Stimulated activated CD8-positive, alpha-beta memory T cell treated with anti-CD3 and anti-CD28 coated beads, Interleukin-12 subunit alpha, Interleukin-12 subunit beta, amount 100 ng/mL, for 24 hours (primary cell): ENCODE data around the gene TBC1D2.

Experiments used
- DNase-seq: peaks from one replicate; pipeline ENCODE4 v3.0.0-alpha.2; 2020; ENCODE audit errors: extremely low read depth

The TBC1D2 gene

DNA sequence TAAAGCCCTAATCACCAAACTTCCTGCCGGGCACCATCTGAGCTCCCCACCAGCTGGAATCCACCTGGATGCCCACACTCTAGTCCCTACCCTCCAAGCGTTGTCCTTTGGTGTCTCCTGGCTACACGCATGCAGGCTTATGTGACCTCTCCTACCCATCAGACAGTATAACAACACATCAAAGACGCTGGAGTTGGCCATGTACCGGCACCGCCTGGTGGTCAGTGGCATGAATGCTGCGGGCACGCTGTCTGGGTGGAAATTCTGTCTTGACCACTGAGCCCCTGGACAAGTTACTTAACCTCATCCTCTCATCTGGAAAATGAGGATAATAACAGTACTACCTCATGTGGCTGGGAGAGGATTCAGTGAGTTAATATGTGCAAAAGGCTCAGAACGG lies 39.6 kb downstream of the TBC1D2 start:
- DNase-seq: no peak

DNA sequence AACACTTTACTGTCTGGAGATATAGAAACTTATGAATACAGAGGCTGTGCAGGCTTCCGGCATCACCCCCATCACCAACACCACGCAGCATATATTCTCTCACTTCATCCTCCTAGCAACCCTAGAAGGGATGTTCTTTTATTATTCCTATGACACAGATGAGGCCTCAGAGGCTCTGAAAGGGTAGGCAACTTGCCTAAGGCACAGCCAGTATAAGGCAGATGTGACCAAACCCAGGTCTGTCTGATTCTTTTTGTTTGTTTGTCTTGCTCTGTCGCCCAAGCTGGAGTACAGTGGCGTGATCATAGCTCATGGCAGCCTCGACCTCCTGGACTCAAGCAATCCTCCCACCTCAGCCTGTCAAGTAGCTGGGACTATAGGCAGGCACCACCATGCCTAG lies 40.2 kb downstream of the TBC1D2 start:
- DNase-seq: no peak

DNA sequence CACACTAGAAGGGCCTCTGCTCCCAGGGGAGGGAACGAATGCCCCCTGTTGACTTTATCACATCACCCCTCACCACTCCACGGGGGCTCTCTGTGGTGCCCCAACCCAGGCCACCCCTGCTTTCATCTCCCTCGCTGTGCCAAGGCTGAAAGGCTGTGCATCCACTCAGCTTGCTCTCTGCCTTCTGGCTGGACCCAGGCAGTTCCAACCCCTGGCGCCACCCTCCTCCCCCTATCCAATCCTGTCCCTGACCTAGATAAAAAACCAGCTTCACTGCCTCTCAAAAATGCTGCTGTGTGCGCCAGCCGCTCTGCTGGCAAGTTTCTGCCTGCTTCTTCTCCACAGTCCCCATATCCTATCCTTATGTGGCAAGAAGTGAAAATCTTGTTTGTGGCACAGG lies 40.6 kb downstream of the TBC1D2 start:
- no peak for DNase-seq

DNA sequence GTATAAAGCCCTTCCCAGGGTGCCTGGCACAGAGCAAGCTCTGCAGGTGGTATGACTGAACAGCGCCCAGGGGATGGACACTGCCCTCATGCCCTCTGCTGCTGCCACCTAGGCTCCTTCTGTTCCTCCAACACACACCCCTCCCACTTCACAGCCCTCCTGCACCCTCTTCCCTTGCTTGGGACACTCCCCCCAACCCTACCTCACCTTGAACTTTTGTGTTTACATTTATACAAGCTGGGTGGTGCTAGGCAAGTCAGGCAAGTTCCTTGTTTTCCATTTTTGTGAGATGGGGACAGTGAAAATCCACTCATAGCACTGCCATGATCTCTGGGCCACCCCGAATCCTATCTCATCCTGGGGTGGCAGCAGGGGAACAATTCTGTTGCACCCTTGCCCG lies 44.2 kb downstream of the TBC1D2 start:
- no peak for DNase-seq

DNA sequence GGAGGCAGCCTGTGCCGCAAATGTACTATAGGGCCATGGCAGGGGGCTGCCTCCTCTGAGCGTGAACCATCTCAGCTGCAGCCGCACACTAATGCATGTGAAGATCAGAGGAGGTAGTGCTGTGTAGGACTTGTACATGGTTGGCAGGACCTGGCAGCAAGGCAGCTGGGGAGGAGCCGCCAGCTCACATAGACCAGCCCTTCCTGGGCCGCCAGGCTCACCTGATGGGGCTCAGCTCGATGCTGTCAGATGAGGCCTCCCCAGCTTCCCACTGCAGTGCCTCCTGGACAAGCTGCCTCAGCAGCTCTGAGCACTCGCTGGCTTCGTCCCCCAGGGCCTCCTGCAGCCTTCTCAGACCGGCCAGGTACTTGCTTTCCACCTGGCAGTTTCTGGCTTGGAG lies 45.0 kb downstream of the TBC1D2 start:
- DNase-seq: no peak

DNA sequence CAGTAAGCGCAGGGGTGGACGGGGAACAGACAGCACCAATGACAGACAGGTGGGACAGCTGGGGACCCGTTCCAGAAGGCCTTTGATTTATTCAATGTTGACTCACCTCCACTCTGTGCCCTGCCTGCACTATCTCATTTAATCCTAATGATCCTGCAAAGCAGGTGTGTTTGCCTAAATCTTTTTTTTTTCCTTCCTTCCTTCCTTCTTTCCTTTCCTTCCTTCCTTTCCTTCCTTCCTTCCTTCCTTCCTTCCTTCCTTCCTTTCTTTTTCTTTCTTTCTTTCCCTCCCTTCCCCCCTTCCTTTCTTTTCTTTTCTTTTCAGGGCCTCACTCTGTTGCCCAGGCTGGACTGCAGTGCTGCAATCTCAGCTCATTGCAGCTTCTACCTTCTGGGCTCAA lies 45.9 kb downstream of the TBC1D2 start:
- no peak for DNase-seq

DNA sequence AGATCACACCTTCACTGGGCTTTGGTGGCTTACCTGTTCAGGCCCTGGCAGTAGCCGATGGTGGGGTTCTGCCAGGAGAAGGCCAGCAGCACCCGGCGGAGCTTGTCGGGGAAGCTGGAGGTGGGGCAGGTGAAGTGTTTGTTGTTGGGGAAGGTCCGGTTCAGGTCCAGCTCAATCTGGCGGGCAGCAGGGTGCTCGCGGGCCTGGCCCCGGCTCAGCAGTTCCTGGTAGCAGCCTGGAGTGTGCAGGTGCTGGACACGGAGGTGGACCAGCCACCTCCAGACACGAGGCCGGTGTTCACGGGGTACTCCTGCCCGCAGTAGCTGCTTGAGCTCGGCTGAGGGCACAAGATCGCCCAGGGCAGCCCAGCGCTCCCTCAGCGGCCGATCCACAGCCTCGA lies 46.8 kb downstream of the TBC1D2 start:
- no peak for DNase-seq

DNA sequence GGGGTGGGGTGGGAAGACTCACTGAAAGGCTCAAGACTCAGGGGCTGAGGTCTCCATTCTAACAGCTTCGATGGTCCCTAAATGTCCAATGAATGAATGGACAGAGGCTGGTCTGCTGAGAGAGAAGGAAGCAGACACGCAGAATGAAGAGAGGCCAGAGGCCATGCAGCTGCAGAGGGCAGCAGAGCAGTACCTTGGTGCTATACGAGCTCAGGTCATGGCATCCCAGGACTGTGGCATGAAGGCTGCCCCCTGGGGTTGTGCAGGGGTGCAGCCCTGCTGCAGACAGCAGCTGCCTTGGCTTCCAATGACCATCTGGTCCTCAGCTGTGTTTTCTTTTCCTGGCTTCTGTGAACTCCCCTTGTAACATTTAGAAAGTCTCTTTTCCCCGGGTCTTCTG lies 47.8 kb downstream of the TBC1D2 start:
- DNase-seq: no peak

DNA sequence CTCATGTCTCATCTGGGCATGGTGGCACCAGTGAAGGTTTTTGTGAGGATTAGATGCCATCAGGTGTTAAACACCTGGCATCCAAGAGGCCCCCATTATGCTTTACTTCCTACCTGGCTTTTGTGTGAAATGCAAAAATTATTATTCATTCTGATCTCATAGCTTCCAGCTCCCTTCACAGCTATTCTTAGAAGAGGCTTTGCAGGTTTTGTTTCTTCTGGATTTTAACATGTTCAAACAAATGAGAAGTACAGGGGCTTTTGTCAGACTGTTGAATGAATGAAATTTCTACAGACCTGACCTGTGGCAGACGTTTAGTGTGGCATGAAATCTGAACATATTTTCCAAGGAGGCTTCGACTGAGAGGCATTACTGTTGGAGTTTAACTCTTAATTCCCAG lies 48.7 kb downstream of the TBC1D2 start:
- no peak for DNase-seq

DNA sequence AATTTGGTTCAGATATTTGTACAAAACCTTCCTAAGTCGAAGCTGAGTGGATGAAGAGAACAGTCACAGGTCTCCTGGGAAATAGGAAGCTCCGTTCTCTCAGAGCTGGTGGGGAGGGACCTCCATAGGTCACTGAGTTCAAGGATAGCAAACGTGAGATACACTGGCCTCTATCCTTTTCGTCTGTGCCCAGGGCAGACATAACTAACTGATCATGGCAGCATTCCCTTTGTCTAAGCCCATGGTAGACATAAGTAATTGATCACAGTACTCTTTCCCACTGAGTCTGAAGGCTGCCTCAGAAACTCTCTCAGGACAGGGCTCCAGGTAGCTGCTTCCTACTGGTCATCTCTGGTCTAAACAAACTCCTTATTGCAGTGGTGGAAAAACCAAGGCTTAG lies 50.8 kb downstream of the TBC1D2 start:
- no peak for DNase-seq

DNA sequence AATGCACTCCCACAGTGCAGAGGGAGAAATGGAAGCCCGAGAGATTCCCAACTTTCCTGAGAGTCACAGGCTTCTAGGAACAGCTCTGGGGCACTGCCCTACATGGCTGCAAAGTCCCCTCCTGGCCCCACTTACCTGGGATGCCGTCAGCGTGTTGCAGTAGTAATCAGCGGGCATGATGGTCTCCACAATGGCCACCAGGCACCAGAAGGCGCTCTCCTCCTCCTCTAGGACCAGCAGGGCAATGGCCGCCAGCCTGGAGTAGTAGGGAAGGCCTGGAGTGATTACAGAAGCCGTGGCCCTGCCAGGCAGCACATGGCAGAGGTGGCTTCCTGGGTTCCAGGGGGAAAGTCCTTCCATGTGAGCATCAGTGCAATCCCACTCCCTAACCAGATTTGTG lies 52.3 kb downstream of the TBC1D2 start:
- no peak for DNase-seq

DNA sequence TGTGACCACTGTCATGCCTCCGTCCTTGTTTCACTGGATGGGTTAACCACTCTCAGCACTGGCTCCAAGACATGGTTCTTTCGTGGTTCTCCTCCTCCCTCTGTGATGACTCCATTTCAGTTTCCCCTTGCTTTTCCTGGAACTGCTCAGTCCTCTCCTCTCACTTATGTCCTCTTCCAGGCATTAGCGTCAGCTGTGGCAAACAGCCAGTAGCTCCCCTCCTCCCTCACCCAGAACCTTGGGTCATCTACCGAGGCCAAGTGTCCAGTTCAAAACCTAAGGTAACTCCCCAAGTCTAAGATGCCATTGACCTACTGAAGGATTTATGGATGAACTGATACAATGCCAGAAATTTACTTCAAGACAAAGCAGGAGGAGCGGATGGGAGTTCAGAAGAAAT lies 53.2 kb downstream of the TBC1D2 start:
- DNase-seq: no peak

DNA sequence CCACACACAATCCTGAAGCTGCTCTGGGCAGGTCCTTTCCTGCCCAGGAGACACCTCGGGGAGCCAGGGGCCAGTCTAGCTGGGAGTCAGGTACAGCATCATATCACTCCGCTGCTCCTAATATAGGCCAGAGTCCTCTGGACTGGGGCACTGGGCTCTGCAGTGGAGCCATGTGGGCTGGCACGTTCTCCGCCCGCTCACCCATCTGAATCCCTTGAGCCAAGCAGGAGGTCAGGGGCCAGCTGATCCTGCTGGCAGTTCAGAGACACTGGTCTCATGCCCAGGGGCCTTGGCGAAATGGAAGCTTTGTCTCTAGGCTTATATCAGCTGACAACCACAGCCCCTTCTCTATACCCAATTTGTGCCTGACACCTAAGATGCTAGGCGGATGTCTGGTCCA lies 53.7 kb downstream of the TBC1D2 start:
- DNase-seq: no peak

DNA sequence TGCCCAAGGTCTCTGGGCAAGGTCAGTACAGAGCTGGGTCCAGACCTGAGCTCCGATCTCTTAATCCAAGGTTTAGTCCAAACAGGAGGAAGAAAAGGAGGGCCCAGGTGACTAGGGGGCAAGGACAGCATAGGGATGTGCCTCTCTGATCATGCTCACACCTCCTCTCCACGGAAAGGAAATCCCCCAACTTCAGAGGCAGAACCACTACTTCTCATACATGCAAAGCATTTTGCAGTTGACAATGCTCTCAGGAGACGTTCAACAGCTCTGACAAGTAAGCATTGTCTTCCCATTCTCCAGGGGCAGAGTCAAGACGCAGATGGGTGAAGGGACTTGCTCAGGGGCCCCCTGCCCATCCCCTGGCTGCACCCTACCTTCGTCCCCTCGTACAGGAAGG lies 54.3 kb downstream of the TBC1D2 start:
- no peak for DNase-seq

DNA sequence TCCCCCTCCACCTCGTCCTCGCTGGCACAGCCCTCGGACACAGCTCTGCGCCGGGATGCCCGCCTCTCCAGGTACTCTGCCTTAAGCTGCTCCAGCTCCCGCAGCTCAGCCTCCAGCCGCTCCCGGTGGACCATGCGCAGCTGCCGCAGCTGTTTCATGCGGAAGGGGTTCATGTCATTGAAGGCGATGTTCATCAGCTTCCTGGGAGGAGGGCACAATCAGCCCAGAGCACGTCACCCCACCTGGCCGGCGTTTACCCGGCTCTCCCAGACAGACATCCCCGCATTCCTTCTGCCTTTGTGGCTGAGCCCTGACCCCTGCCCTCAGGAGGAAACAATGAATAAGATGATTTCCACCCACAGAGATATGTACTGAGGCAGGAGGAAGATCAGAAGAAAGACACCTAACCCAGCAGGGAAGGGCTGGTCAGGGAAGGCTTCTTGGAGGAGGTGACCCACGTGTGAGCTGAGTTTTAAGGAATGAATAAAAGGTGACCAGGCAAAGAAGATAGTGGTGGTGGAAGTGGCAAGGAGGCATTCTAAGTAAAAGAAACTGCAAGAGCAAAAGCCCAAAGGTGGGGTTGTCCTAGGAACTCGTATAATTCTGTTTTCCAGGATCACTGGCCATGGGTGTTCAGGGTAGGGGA lies 55.9 kb downstream of the TBC1D2 start:
- DNase-seq: no peak

DNA sequence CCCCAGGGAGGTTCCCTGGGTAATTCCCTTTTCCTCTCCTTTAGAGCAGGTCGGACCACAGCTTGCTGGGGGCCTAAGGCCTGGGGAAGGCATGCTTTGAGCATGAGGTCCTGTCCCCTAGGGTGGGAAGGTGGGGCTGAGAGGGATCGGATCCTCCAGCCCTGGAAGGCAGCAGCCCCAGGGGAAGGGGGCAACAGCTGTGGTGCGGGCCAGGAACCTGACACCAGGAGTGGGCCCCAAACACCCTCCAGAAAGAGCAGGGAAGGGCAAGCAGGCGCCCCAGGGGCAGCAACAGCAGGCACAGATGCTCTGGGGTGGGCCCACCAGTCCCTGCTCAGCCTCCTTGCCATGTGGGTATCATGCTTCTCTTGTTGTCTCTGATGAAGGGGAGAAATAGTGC lies 59.8 kb downstream of the TBC1D2 start:
- DNase-seq: no peak

DNA sequence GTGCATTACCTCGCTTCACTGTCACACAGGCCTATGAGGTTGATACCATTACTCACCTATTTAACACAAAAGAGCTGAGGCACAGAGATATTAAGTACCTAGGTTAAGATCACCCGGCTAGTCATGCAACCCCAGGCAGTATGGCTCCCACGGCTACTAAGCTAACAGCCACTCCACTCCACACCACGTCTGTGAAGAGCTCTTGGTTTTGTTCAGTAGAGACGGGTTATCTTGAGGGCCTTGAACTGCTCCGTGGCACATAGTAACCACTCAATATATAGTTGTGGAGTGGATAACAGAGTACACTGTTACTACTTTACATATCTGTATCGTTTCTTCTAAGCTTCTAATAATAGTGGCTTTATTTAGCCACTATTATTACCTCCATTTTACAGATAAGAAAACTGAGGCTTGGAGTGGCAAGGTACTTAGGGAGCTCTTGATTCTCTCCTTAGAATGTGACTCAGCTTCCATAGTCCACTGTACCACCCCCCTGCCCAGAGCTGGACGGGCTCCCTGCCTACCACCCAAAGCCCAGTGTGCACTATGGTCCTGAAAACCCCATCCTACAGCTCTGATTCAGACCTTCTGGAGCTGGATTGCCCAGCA lies 62.0 kb downstream of the TBC1D2 start:
- DNase-seq: no peak

DNA sequence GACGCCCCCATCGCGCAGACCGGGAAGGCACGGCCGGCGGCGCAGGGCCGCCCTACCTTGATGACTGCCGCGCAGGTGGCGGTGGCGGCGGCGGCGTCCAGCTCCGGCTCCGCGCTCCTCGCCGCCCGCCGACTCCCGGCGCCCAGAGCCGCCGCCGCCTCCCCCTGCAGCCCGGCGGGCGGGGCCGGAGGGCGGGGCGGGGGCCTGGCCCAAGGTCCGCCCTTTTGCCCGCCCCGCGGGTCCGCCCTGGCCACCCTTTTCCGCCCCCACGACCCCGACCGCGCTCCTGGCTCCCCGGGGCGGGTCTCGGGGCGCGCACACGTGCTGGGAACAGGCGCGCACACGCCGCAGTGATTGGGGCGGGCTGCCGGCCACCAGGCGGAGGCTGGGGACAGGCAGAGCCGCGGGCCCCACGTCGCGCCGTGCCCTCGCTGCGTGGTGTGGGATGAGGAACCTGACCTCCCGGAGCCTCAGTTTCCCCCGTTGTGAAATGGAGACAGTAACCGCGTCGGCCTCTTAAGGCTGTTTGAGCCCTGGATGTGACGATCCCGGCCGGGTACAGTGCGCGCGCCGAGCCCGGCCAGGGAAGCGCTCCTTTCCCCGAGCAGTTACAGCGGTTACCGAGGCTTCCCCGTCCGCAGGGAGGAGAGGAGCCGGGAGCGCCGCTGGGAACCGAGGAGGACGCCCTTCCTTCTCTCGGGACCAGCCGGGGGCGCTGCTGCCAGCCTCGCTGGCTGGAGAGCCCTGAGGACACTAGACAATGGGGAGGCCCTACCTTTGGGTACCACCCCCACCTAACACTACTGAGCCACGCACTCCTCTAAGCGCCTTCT lies 62.7 kb downstream of the TBC1D2 start, which contains the start of gene CORO2A:
Gene CORO2A (minus strand): TSS at position 135 of the 833 bp plus-strand sequence. CDS start 34,977 bp downstream, outside the sequence.
- DNase-seq: peak; percentile 31

DNA sequence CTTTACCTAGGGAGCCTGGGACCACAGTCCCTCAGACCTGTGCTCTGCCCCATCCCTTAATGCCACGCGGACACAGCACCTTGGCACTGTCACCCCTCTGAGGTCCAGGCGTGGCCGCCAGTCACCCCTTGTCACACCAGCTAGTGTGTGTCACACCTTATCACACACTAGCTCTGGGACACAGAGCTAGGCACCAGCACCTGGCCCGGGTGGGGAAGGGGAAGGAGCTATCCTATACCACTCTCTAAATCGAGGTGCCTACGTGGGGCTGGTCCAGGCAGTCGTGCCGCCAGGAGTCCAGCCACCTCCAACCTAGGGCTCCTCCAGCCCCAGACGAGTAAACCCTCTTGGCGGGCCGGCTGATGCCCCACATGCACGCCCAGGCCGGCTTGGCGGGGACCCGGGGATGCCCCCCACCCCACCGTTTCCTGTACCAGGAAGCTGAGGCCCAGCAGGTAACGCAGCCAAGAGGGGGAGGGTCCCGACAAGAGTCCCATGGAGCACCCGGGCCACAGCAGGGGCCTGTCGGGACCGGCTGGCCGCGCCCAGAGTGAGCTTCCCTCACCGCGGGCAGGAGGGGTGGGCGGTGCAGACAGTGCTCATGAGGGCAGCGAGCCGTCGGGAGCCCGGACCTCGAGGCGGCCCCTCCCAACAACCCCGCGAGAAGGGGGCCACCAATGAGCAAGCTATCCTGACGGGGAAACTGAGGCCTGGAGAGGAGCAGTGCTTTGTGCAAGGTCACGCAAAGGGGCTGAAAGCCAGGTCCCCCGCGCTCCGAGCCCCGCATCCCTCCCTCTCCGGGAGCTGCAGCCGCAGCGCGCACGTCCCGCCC lies 63.6 kb downstream of the TBC1D2 start:
- DNase-seq: no peak

DNA sequence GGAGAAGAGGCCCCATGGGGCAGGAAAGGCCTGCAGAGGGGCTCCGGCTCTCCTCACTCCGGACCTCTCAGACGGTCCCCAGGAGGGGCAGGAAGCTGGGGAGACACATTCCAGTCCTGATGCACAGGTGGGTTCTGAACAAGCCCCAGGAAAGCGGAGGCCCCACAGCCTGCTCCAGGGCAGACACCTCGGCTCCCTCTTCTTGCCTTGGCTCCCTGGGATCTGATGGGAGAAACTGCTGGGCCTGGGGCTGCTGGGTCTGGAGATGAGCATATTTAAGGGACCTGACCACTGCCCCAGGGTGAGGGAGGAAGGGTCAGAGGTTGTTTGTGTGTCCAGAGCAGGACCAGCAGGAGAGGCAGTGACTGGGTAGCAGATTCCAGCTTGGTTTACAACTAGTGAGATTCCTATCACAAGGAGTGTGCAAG lies 64.3 kb downstream of the TBC1D2 start:
- DNase-seq: no peak

DNA sequence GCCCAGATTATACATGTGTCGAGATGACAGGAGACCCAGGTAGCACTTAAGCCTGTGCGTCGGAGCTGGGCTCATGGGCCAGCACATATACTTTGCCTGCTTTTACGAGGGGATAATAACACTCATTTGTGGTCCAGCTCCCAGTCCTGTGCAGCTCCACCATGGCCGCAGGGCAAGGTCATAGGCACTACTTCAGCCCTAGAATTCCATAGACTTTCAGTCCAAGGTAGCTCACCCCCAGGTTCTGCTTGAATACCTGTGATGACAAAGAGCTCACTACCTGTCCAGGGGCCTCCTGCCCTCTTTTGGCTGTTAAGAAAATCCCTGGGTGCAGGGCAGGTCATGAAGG lies 64.7 kb downstream of the TBC1D2 start:
- DNase-seq: no peak

DNA sequence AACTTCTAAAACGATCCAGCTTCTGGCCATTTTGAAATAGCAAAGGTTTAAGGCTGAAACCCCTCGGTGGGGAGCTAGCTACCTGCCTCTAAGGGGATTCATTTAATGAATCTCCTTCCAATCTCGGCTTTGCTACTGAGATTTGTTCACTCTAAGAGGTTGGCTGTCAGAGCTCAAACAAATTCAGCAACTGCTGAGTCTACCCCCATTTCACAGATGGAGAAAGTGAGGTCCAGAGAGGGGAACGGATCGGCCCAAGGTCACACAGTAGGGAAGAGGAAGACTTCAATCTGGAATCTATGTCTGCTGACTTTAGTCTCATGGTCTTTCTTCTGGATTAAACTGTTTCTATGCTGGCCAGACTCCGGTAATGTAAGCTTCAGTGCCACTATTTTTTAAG lies 66.0 kb downstream of the TBC1D2 start:
- no peak for DNase-seq
